ENCODE results near the gene ALG13. TPM values are rescaled to one million over a fixed set of nuclear protein-coding genes. Genes with fewer than 3 reads are reported as not detected.

ALG13 gene
- total and polyA plus RNA-seq, 10 of the 15 experiments (the other 5 are each of a cell fraction or from before 2014, with no cell fraction given): 30.5 to 119 (median 51.1) TPM

GRCh38 chrX:111784667-111785066, 103.7 kb downstream of the ALG13 start:
- BruUV-seq (replicated peaks): no TSS peak
- intact Hi-C loops (cut with micrococcal nuclease; ENCODE audit: unreplicated experiment): no loop called here
- CTCF ChIA-PET: no interaction called here
- DNase-seq (ENCODE audit: low read depth, low spot score) (no peak), ATAC-seq (no peak), FAIRE-seq (no peak)
- H3K36me3 ChIP-seq (ENCODE audit: control insufficient read depth in 2 of 2, insufficient read depth in 2 of 2, low read length in 1 of 2): no peaks in the 10 kb centered on the region
- no peak overlapping the region for H3K4me2 ChIP-seq (ENCODE audit: control insufficient read depth, insufficient read depth)
- no peaks in the 10 kb centered on the region for H3K27me3 ChIP-seq (replicated peaks in 1 of 2; ENCODE audit: control insufficient read depth in 2 of 2, insufficient read depth in 2 of 2, low read length in 1 of 2)
- no peak overlapping the region for H3K9ac ChIP-seq (ENCODE audit: control insufficient read depth, insufficient read depth, low read length)
- H2AFZ ChIP-seq (ENCODE audit: control insufficient read depth, low read depth, low read length): no peak overlapping the region
- no peak overlapping the region for H3K27ac ChIP-seq (ENCODE audit: control insufficient read depth, insufficient read depth)
- no peaks in the 10 kb centered on the region for H3K9me3 ChIP-seq (replicated peaks; ENCODE audit: control insufficient read depth, insufficient read depth, low read length)
- RAD21 ChIA-PET (ENCODE audit: unreplicated experiment): no interaction called here
- in situ Hi-C loops (cut with MboI): no loop called here
- no peaks in the 10 kb centered on the region for H3K79me2 ChIP-seq (ENCODE audit: control insufficient read depth, insufficient read depth, low read length)
- no peak overlapping the region for H3K4me3 ChIP-seq
- H4K20me1 ChIP-seq (ENCODE audit: control insufficient read depth, insufficient read depth): no peaks in the 10 kb centered on the region
- H3K4me1 ChIP-seq (ENCODE audit: control insufficient read depth, insufficient read depth, low read length): no peaks in the 10 kb centered on the region
- SMC1A ChIA-PET (ENCODE audit: uncharacterized antibody, unreplicated experiment): no interaction called here
- 33% methylated on average over 7 of the region's 7 CpGs for WGBS (ENCODE audit: insufficient coverage, insufficient replicate concordance, low lambda C conversion rate, missing lambda C conversion rate)
- POLR2A ChIA-PET: no interaction called here
- TF ChIP-seq DPF2 (IDR thresholded peaks at IDR 0.05) (no peak), SREBF2 (IDR thresholded peaks at IDR 0.05; ENCODE audit: low read length) (no peak), SUPT20H (IDR thresholded peaks at IDR 0.05; ENCODE audit: borderline replicate concordance, control insufficient read depth, low read depth, low read length) (no peak), PRDM15 (CRISPR knock-in tag; IDR thresholded peaks at IDR 0.05) (no peak), CREM (IDR thresholded peaks at IDR 0.05; ENCODE audit: low read depth) (no peak), ZNF274 (IDR thresholded peaks at IDR 0.05; ENCODE audit: insufficient read depth, insufficient read length) (no peak), PKNOX1 (IDR thresholded peaks at IDR 0.05) (no peak), STAT3 (IDR thresholded peaks at IDR 0.05; ENCODE audit: low read depth, low read length) (no peak), NRF1 (conservative IDR thresholded peaks at IDR 0.05; ENCODE audit: low read depth, low read length) (no peak), MXI1 (IDR thresholded peaks at IDR 0.05; ENCODE audit: low read depth, low read length) (no peak), NBN (IDR thresholded peaks at IDR 0.05) (no peak), CUX1 (IDR thresholded peaks at IDR 0.05; ENCODE audit: insufficient replicate concordance, low read depth, low read length) (no peak), CBX5 (IDR thresholded peaks at IDR 0.05; ENCODE audit: low read depth) (no peak), ETV6 (conservative IDR thresholded peaks at IDR 0.05 in 1 of 2, IDR thresholded peaks at IDR 0.05 in 1 of 2; ENCODE audit: borderline replicate concordance in 1 of 2, low read depth in 1 of 2) (no peak), RBBP5 (conservative IDR thresholded peaks at IDR 0.05) (no peak), CHD4 (IDR thresholded peaks at IDR 0.05) (no peak), POU2F2 (IDR thresholded peaks at IDR 0.05; ENCODE audit: borderline replicate concordance, low read depth, low read length) (no peak)
